Stimulated activated naive CD8-positive, alpha-beta T cell treated with anti-CD3 and anti-CD28 coated beads, Interleukin-15, amount 100 ng/mL, for 72 hours (primary cell): ENCODE results near the gene TMEM50A.
"Not testable (repeated sequence)": the region's sequence is repeated elsewhere in the genome, so short reads cannot be mapped to it uniquely, and the experiment has no call there.

Source experiments
- ATAC-seq: fragments of 150-1000 bp; cut with Tn5 transposase; 2 replicates; pipeline ENCODE4 v1.10.0; 2021; ENCODE audit warnings: mild to moderate bottlenecking, moderate library complexity
- DNase-seq, 2 donors: peaks; one replicate each; pipeline ENCODE4 v3.0.0; 2021 to 2022
- H3K27ac Mint-ChIP-seq, 2 donors: one replicate each; pipeline ENCODE4 v1.8.0; 2022; ENCODE audit warnings: mild to moderate bottlenecking in 2 of 2, mixed read lengths in 2 of 2, moderate library complexity in 2 of 2
- H3K27me3 Mint-ChIP-seq: one replicate; pipeline ENCODE4 v1.8.0; 2022; ENCODE audit warnings: mixed read lengths
- H3K4me1 Mint-ChIP-seq: one replicate; pipeline ENCODE4 v1.8.0; 2022; ENCODE audit warnings: mild to moderate bottlenecking, mixed read lengths
- H3K4me3 Mint-ChIP-seq, 2 donors: one replicate each; pipeline ENCODE4 v1.8.0; 2022; ENCODE audit warnings: mild to moderate bottlenecking in 2 of 2, mixed read lengths in 2 of 2, moderate library complexity in 1 of 2
- H3K9me3 Mint-ChIP-seq, 2 donors: one replicate each; pipeline ENCODE4 v1.8.0; 2022; ENCODE audit warnings: mixed read lengths in 2 of 2

TMEM50A gene

DNA sequence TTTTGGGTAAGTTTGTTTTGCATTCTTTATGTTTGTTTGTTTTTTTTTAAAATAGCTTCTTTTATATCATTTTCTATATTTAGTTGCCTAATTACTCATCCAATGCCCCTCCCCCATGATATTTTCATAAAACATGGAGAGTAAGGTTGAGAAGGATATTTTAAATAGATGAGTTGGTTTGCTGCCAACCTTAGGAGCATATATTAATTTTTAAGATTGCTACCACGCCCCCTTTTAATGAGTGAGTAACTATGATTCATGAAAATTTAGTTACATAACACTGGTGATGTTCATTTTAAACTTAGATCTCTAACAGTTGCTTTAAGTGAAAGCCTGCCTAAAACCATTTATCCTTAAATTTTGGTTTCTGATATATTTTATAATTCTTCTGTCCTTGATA lies 18.7 kb downstream of the TMEM50A start:
- H3K4me1 Mint-ChIP-seq, result peaks cover 60% of the 10 kb centered on the region
- no peak for ATAC-seq
- peak overlapping the region; percentile 74 to 96 for H3K27ac Mint-ChIP-seq
- H3K4me3 Mint-ChIP-seq, result peak overlapping the region; percentile 27 to 37
- DNase-seq, result no peak
- H3K27me3 Mint-ChIP-seq, result no peaks in the 10 kb centered on the region
- no peaks in the 10 kb centered on the region for H3K9me3 Mint-ChIP-seq

DNA sequence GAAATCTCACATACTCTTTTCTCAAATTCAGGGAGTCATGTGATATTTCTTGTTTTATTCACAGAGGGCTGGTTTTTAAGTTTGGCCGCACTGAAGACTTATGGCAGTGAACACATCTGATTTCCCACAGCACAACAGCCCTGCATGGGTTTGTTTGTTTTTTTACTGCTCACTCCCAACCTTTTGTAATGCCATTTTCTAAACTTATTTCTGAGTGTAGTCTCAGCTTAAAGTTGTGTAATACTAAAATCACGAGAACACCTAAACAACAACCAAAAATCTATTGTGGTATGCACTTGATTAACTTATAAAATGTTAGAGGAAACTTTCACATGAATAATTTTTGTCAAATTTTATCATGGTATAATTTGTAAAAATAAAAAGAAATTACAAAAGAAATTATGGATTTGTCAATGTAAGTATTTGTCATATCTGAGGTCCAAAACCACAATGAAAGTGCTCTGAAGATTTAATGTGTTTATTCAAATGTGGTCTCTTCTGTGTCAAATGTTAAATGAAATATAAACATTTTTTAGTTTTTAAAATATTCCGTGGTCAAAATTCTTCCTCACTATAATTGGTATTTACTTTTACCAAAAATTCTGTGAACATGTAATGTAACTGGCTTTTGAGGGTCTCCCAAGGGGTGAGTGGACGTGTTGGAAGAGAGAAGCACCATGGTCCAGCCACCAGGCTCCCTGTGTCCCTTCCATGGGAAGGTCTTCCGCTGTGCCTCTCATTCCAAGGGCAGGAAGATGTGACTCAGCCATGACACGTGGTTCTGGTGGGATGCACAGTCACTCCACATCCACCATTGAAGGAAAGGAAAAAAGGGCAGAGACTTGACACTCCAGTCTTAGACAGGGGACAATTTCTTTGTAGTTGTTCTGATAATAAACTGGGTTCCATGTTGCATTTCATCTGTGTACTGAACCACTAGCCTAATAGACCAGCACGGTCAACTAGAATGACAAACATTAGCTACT lies 22.8 kb downstream of the TMEM50A start:
- Mint-ChIP-seq H3K27me3 (no peaks in the 10 kb centered on the region), H3K9me3 (no peaks in the 10 kb centered on the region), H3K4me3 (no peak overlapping the region), H3K4me1 (peaks cover 51% of the 10 kb centered on the region), H3K27ac (peak overlapping the region in 1 of 2 donors; percentile 87)
- DNase-seq (no peak), ATAC-seq (no peak)

DNA sequence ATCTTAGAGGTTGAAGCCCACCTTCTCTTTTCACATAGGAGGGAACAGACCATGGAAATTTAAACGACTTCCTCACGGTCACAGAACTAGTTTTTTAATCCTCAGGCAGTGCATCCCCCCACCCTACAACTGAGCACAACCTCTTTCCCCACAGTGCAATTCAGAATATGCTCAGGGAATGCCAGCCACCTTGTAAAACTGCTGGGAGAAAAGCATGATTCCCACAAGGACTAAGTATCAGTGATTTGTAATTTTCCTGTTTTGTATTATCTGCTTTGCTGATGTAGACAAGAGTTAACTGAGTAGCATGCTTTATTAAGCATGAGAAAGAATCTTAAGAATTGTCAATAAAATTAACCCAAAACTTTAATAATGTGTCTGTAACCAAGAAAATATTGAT lies 23.8 kb downstream of the TMEM50A start:
- H3K9me3 Mint-ChIP-seq, result no peaks in the 10 kb centered on the region
- DNase-seq (no peak), ATAC-seq (no peak)
- no peaks in the 10 kb centered on the region for H3K27me3 Mint-ChIP-seq
- H3K27ac Mint-ChIP-seq, result peak overlapping the region in 1 of 2 donors; percentile 19
- peaks cover 41% of the 10 kb centered on the region for H3K4me1 Mint-ChIP-seq
- H3K4me3 Mint-ChIP-seq, result no peak overlapping the region

DNA sequence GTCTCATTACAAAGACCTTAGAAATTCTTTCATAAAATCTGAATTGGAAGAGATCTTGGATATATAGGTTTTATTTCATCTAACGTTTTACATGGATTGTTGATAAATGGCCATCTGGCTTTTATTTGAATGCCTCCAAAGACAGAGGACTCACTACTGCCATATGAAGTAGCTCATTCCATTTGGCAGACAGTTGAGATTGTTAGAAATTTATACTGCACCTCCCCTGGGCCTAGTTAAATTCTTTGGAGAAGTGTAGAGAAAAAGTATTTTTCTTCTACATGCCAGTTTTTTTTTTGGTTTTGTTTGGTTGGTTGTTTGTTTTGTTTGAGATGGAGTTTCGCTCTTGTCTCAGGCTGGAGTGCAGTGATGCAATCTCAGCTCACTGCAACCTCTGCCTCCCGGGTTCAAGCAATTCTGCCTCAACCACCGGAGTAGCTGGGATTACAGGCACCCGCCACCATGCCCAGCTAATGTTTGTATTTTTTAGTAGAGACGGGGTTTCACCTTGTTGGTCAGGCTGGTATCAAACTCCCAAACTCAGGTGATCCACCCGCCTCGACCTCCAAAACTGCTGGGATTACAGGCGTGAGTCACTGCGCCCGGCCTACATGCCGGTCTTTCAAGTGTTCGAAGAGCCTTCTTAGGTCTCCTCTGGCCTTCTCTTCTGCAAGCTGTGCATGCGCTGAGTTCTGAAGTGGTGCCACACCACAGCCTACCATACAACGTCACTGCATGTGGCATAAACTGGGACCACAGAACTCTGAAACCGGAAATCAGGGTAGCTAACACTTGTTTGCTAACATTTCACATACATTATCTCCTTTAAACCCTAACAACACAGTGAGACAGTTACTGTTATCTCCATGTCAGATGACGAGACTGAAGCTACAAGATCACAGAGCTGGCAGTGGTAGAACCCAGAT lies 24.8 kb downstream of the TMEM50A start:
- not testable (repeated sequence) for H3K4me3 Mint-ChIP-seq
- H3K4me1 Mint-ChIP-seq, result peaks cover 31% of the 10 kb centered on the region

DNA sequence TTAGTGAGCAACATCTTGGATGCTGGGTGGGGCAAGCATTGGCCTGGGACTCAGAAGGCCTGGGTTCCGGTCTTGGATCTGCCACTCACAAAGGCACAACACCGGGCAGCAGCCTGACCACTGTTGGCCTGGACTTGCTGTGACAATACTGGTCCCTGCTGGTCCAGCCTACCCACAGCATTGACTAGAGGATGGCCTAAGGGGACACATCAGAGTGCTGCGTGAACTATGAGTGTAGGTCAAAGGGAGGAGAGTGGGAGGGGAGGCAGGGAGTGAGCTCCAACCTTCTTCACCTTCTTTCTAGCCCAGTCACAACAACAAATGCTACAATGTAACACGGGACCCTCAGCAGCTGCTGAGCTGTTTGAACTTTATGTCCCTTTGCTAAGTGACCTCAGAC lies 31.1 kb downstream of the TMEM50A start:
- no peaks in the 10 kb centered on the region for H3K4me1 Mint-ChIP-seq
- ATAC-seq (no peak), DNase-seq (no peak)
- no peak overlapping the region for H3K27ac Mint-ChIP-seq
- H3K4me3 Mint-ChIP-seq, result no peak overlapping the region
- H3K9me3 Mint-ChIP-seq, result no peaks in the 10 kb centered on the region
- no peaks in the 10 kb centered on the region for H3K27me3 Mint-ChIP-seq

More for the DNA sequence above, 24.8 kb downstream of the TMEM50A start:
- H3K27ac Mint-ChIP-seq, DNase-seq, H3K27me3 Mint-ChIP-seq, H3K9me3 Mint-ChIP-seq: not testable (repeated sequence)
- ATAC-seq, result peak; percentile 95

DNA sequence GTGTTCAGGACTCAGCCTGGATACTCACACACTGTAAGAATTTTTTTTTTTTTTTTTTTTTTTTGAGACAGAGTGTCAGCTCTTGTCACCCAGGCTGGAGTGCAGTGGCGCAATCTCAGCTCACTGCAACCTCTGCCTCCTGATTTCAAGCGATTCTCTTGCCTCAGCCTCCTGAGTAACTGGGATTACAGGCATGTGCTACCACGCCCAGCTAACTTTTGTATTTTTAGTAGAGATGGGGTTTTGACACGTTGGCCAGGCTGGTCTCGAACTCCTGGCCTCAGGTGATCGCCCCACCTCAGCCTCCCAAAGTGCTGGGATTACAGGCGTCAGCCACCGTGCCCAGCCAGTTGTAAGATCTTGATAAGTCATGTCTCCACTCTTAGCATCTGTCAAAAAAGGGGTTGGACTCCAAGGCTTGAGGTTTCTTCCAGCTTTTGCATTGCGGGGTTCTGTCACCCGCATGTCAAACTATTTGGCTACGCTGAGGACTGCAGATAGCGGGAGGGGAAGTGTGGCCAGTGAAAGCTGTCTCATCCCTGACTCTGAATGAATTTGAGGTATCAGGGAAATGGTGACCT lies 31.6 kb downstream of the TMEM50A start:
- H3K27ac Mint-ChIP-seq, ATAC-seq, DNase-seq, H3K4me3 Mint-ChIP-seq, H3K4me1 Mint-ChIP-seq, H3K27me3 Mint-ChIP-seq, H3K9me3 Mint-ChIP-seq: not testable (repeated sequence)

DNA sequence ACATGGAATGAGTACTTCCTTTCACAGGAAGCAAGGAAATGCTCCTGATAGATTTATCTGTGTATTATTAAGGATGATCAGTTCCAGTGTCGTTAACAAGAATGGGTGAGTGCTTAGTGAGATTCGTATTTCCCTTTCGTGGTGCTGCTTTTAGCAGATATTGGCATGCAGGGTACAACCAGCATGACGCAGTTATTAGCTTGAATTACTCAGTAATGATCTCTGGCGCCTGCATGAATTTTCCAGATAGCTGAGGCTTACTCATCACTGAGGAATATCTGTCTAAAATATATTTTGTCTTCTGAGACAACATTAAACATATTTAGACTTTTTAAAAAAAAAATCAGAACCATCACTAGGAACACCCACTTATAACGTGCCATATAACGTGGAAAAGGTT lies 33.6 kb downstream of the TMEM50A start:
- H3K27me3 Mint-ChIP-seq, ATAC-seq, H3K9me3 Mint-ChIP-seq, H3K27ac Mint-ChIP-seq, H3K4me3 Mint-ChIP-seq, DNase-seq, H3K4me1 Mint-ChIP-seq: not testable (repeated sequence)

DNA sequence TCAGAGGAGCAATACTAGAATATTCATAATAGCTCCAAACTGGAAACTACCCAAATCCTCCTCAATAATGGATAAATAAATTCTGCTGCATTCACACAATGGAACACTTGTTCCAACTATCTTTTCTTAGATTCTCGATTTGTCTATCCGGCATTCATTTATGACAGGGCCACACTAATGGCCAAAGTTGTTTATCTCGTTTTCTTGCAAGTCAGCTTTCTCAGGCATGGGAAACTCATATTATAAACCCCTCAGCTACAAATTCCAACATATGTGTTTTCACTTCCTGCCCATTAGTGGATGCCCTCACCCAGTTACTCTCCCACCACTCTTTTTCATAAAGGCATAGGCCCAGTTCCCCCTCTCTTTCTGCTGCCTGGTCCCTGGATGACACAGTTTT lies 40.2 kb downstream of the TMEM50A start:
- DNase-seq, H3K27ac Mint-ChIP-seq, H3K4me1 Mint-ChIP-seq, H3K4me3 Mint-ChIP-seq, ATAC-seq, H3K9me3 Mint-ChIP-seq, H3K27me3 Mint-ChIP-seq: not testable (repeated sequence)

DNA sequence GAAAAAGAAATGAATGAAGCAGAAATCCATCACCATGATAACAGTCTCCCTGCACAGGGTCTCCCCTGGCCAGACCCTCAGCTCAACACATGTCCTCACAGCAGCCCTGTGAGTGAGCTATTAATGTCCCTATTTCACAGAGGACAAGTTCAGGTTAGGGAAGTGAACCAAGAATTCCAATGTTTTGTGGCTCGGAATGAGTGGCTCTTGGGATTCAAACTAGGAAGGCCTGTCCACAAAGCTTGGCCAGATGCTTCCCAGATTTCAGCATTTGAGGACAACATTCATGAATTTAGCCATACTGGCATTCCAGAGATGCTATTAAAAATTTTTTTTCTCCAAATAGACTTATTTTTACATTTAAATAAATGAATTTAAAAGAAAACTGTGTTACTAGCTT lies 44.4 kb downstream of the TMEM50A start:
- H3K9me3 Mint-ChIP-seq, H3K4me3 Mint-ChIP-seq, H3K27me3 Mint-ChIP-seq, ATAC-seq, DNase-seq, H3K4me1 Mint-ChIP-seq, H3K27ac Mint-ChIP-seq: not testable (repeated sequence)

DNA sequence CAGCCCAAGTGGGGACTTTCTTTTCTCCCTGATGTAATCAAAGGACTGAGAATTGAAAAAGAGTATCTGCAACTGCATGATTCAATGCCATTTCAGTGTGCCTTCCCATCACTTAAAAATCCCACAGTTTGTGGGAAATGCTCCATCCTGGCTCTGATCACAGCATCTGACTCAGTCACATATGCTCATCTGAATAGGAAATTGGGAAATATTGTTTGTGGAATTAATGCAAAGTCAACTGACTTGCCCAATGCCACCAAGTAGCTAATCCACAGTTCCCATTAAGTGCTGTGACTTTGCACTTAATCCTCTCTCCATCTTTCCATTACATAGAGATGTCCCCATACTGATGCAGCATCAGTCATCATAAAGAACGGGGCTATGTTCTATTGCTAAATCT lies 45.0 kb downstream of the TMEM50A start:
- not testable (repeated sequence) for H3K4me3 Mint-ChIP-seq, H3K9me3 Mint-ChIP-seq, H3K4me1 Mint-ChIP-seq, DNase-seq, H3K27ac Mint-ChIP-seq, H3K27me3 Mint-ChIP-seq, ATAC-seq

DNA sequence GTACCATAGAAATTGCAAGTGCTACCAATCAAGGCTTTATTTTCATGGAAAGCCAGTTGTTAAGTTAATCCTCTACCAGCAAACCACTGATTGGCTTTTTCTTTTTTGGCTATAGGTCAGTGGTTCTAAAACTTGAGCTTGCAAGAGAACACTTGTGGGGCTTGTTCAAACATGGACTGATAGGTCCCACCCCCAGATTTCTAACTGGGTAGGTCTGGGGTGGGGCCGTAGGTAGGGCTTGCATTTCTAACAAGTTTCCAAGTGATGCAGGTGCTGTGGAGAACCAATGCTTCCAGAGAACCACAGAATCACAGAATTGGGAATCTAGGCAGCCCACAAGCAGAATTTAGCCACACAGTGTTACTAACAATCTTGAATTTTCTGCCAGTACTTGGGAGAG lies 45.7 kb downstream of the TMEM50A start:
- not testable (repeated sequence) for H3K4me1 Mint-ChIP-seq

DNA sequence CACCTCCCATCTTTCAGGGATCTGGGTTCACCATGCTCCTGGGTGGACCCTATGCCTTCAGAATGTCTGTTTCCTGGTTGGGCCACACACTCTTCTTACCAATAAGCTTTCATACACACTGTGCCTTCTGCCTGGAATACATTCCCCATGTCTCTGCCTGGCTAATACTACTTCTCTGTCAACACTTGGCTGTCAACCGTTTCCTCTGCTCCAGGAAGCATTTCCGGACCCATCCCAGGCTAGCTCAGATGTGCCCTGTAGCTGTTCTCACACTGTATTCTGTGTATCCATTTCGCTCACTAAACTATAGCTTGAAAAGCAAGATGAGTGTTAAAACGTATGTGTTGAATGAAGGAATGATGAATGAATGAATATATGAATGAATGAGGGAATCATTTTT lies 49.0 kb downstream of the TMEM50A start:
- not testable (repeated sequence) for DNase-seq, H3K4me3 Mint-ChIP-seq, H3K9me3 Mint-ChIP-seq, ATAC-seq, H3K4me1 Mint-ChIP-seq, H3K27ac Mint-ChIP-seq
- H3K27me3 Mint-ChIP-seq, result peaks cover 14% of the 10 kb centered on the region

More for the DNA sequence above, 45.7 kb downstream of the TMEM50A start:
- not testable (repeated sequence) for H3K4me3 Mint-ChIP-seq, H3K27ac Mint-ChIP-seq, DNase-seq, H3K9me3 Mint-ChIP-seq, ATAC-seq
- peaks cover 13% of the 10 kb centered on the region for H3K27me3 Mint-ChIP-seq

DNA sequence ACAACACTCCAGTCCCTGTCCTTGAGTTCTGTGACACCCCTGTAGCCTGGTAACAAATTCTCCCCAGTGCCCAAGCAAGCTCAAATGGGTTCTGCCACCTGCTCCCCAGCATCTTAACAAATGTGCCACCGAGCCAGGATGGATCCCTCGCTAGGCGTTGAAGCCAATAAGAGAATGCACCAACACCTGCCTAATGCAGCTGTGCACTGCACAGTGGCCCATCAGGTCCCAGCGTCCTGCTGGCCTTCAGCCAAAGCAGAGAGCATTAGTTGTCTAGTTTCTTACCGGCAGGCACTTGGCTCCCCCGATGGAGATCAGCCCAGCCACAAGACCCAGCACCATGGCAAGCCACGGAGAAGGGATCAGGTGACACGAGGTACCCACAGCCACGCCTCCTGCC lies 50.6 kb downstream of the TMEM50A start:
- H3K27me3 Mint-ChIP-seq, H3K4me3 Mint-ChIP-seq, ATAC-seq, DNase-seq, H3K4me1 Mint-ChIP-seq, H3K27ac Mint-ChIP-seq, H3K9me3 Mint-ChIP-seq: not testable (repeated sequence)

DNA sequence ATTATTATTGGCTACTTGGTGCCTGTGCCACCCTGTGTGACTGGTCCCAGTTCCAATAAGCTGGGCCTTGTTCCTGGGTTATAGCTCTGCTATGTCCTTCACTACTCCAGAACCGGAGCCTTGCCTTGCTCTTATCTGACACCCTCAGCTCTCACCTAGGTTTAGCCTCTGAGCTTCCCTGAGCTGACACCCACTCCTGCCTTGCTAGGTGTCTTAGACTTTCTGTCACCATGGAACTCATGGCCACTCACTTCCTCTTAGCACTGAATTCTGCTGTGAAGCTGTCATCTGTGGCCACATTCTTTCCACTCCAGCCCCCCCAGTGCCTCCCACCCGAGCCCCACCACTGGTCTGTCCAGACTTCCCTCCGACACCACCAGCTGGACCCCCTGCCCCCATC lies 51.6 kb downstream of the TMEM50A start:
- not testable (repeated sequence) for H3K4me3 Mint-ChIP-seq, H3K9me3 Mint-ChIP-seq, DNase-seq, H3K4me1 Mint-ChIP-seq, H3K27ac Mint-ChIP-seq, ATAC-seq
- H3K27me3 Mint-ChIP-seq, result peaks cover 14% of the 10 kb centered on the region

DNA sequence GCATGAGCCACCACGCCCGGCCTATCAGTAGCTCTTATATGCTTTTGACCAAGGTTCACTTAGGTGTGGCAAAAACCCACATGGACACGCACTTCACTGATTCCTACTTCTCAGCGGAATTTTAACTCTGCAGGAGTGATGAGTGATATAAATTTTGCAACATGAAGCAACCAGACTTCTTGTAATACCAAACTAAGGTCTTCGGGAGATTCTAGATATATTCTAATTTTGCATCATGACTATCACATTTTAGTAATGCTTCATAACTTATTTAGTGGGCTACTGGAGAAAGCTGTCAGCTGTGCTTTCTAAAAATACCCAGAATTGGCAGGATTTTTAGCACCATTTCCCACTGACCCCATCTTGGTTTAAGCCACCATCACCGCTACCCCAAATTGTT lies 54.7 kb downstream of the TMEM50A start:
- no peak overlapping the region for H3K4me3 Mint-ChIP-seq
- ATAC-seq, result no peak
- no peaks in the 10 kb centered on the region for H3K4me1 Mint-ChIP-seq
- H3K9me3 Mint-ChIP-seq, result no peaks in the 10 kb centered on the region
- H3K27me3 Mint-ChIP-seq, result peaks cover 15% of the 10 kb centered on the region
- no peak overlapping the region for H3K27ac Mint-ChIP-seq
- no peak for DNase-seq
